PFSK-1 (cell line): ENCODE measurements around the gene SCARB1.

Experiments
- POLR2AphosphoS5 ChIP-seq: IDR thresholded peaks from 2 replicates; pipeline ENCODE4 v1.6.1; 2012; ENCODE audit warnings: low read depth, mild to moderate bottlenecking, control low read depth, low read length, moderate library complexity
- SIN3A ChIP-seq: IDR thresholded peaks from 2 replicates; pipeline ENCODE4 v1.6.1; 2012; ENCODE audit warnings: mild to moderate bottlenecking, low read length, moderate library complexity, borderline replicate concordance; ENCODE audit not compliant: insufficient read depth
- TAF1 ChIP-seq: IDR thresholded peaks from 2 replicates; pipeline ENCODE4 v1.6.1; 2012; ENCODE audit warnings: low read length, control low read depth, borderline replicate concordance; ENCODE audit not compliant: insufficient read depth

- TF ChIP-seq TAF1: no peak
- TF ChIP-seq POLR2AphosphoS5: no peak
- no peak for TF ChIP-seq SIN3A
Measured at GRCh38 chr12:124893792-124894516, 30.3 kb upstream of the SCARB1 start.
